Activated CD4-positive, alpha-beta T cell treated with anti-CD3 and anti-CD28 coated beads, Interleukin-2, amount 10 ng/mL, durations not matched to agents 7 days and 5 days (primary cell): ENCODE results near the gene KATNIP. TPM values are rescaled to one million over a fixed set of nuclear protein-coding genes. Genes with fewer than 3 reads are reported as not detected.

Experiments
- CTCF ChIA-PET: fragments of 350-600 bp; sonication (Branson Sonifier 250); formaldehyde crosslinking; loops from one replicate; lab custom pipeline; 2021; ENCODE audit warnings: antibody characterized with exemption; lab: Charles Lee
- POLR2A ChIA-PET: fragments of 350-600 bp; sonication (Branson Sonifier 250); formaldehyde crosslinking; loops from one replicate; lab custom pipeline; 2021; ENCODE audit warnings: antibody characterized with exemption; lab: Charles Lee
- DNase-seq: peaks from one replicate; pipeline ENCODE4 v3.0.0-alpha.2; 2020
- H3K27ac Mint-ChIP-seq: one replicate; pipeline ENCODE4 v1.8.0; 2021; ENCODE audit warnings: mild to moderate bottlenecking, moderate library complexity, mixed read lengths
- H3K27me3 Mint-ChIP-seq: one replicate; pipeline ENCODE4 v1.8.0; 2021; ENCODE audit warnings: mixed read lengths
- H3K36me3 Mint-ChIP-seq: one replicate; pipeline ENCODE4 v1.8.0; 2021; ENCODE audit warnings: low read depth, mixed read lengths
- H3K4me1 Mint-ChIP-seq: one replicate; pipeline ENCODE4 v1.8.0; 2021; ENCODE audit warnings: mixed read lengths
- H3K4me3 Mint-ChIP-seq: one replicate; pipeline ENCODE4 v1.8.0; 2021; ENCODE audit warnings: mild to moderate bottlenecking, moderate library complexity, mixed read lengths
- H3K9me3 Mint-ChIP-seq: one replicate; pipeline ENCODE4 v1.8.0; 2021; ENCODE audit warnings: mixed read lengths
- total RNA-seq, 2 experiments: library from RNA; stranded (reverse); gene quantifications; one replicate each; pipeline ENCODE4 v1.2.3, GENCODE V29; 2021

Gene KATNIP
- total RNA-seq, 2 experiments from 2014 or later, result 17.1 to 18.7 TPM

DNA sequence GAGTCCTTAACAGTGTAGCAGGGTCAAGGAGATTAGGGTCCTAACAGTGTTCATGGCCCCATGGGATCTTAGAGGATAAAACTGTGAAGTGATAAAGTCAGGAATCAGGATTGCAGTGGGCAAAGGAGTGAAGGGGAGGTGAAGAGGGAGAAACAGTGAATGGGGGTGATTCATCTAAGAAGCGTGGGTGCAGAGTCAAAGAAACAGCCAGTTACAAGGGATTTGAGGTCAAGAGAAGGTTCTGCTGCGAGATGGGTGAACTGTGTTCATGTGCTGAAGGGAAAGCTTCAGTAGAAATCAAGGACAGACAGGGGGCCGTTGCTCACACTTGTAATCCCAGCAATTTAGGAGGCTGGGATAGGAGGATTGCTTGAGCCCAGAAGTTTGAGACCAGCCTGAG lies 6.1 kb upstream of the KATNIP start:
- peaks cover 42% of the 10 kb centered on the region for H3K36me3 Mint-ChIP-seq
- no peak for DNase-seq
- CTCF ChIA-PET, result interaction anchor here (1.6 kb wide), 1 partner anchor 10 kb away, joined by 3 read pairs; no protein-coding TSS in a partner anchor
- no peaks in the 10 kb centered on the region for H3K27me3 Mint-ChIP-seq
- POLR2A ChIA-PET, result interaction anchor here (0.5 kb wide), 1 partner anchor 22 kb away, joined by 3 read pairs; no protein-coding TSS in a partner anchor
- H3K27ac Mint-ChIP-seq, result no peak overlapping the region
- no peak overlapping the region for H3K4me3 Mint-ChIP-seq
- H3K4me1 Mint-ChIP-seq, result peaks cover 23% of the 10 kb centered on the region
- H3K9me3 Mint-ChIP-seq, result no peaks in the 10 kb centered on the region

- no peak overlapping the region for H3K27ac Mint-ChIP-seq
- no peak for DNase-seq
- ChIA-PET POLR2A (no interaction called here), CTCF (interaction anchor here (1.6 kb wide), 1 partner anchor 11 kb away, joined by 3 read pairs; no protein-coding TSS in a partner anchor)
- H3K4me3 Mint-ChIP-seq, result no peak overlapping the region
- H3K27me3 Mint-ChIP-seq, result no peaks in the 10 kb centered on the region
- H3K36me3 Mint-ChIP-seq, result peaks cover 37% of the 10 kb centered on the region
- H3K4me1 Mint-ChIP-seq, result peaks cover 24% of the 10 kb centered on the region
- H3K9me3 Mint-ChIP-seq, result no peaks in the 10 kb centered on the region
These were observed 5.3 kb upstream of the KATNIP start for GRCh38 chr16:27544671-27545070.

GRCh38 chr16:27547134-27547533 lies 2.8 kb upstream of the KATNIP start:
- Mint-ChIP-seq H3K27ac (no peak overlapping the region), H3K27me3 (no peaks in the 10 kb centered on the region), H3K4me1 (peaks cover 39% of the 10 kb centered on the region), H3K4me3 (no peak overlapping the region), H3K9me3 (no peaks in the 10 kb centered on the region), H3K36me3 (peaks cover 18% of the 10 kb centered on the region)
- no peak for DNase-seq
- ChIA-PET POLR2A (no interaction called here), CTCF (interaction anchor here (0.6 kb wide), 1 partner anchor 11 kb away, joined by 3 read pairs; no protein-coding TSS in a partner anchor)

GRCh38 chr16:27547851-27548250 lies 2.1 kb upstream of the KATNIP start:
- H3K36me3 Mint-ChIP-seq, result peaks cover 14% of the 10 kb centered on the region
- H3K4me3 Mint-ChIP-seq, result no peak overlapping the region
- CTCF ChIA-PET, result interaction anchor here (0.6 kb wide), 1 partner anchor 11 kb away, joined by 3 read pairs; no protein-coding TSS in a partner anchor
- H3K27me3 Mint-ChIP-seq, result no peaks in the 10 kb centered on the region
- peaks cover 39% of the 10 kb centered on the region for H3K4me1 Mint-ChIP-seq
- DNase-seq, result no peak
- H3K9me3 Mint-ChIP-seq, result no peaks in the 10 kb centered on the region
- POLR2A ChIA-PET, result no interaction called here
- no peak overlapping the region for H3K27ac Mint-ChIP-seq

GRCh38 chr16:27549464-27549745 lies 539 bp upstream of the KATNIP start:
- Mint-ChIP-seq H3K4me1 (peaks cover 39% of the 10 kb centered on the region), H3K9me3 (no peaks in the 10 kb centered on the region), H3K27ac (peak overlapping the region; percentile 90), H3K4me3 (peak overlapping the region; percentile 99), H3K27me3 (no peaks in the 10 kb centered on the region), H3K36me3 (peaks cover 6% of the 10 kb centered on the region)
- POLR2A ChIA-PET, result interaction anchor here (1.4 kb wide), 1 partner anchor 16 kb away, joined by 6 read pairs; no protein-coding TSS in a partner anchor
- CTCF ChIA-PET, result interaction anchor here (0.6 to 1.4 kb wide), 6 partner anchors 13 to 560 kb away, joined by 3 to 5 read pairs (median 3); no protein-coding TSS in a partner anchor
- DNase-seq, result no peak

DNA sequence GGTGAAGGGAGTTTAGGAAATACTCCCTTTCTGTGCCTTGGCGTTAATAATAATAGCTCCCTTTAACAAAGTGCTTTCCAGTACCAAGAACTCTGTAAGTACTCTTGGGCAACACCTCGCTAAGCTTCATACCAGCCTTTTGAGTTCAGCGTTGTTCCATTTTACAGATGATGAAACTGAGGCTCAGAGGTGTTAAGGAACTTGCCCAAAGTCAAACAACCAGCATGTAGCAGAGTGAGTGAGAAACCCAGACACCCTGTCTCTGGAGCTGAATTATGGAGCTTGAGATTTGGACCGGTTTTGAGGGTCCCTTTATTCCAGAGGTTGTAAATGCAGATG lies 607 bp downstream of the KATNIP start:
- H3K36me3 Mint-ChIP-seq, result no peaks in the 10 kb centered on the region

GRCh38 chr16:27551036-27551435 lies 1.1 kb downstream of the KATNIP start:
- no peaks in the 10 kb centered on the region for H3K9me3 Mint-ChIP-seq
- peaks cover 38% of the 10 kb centered on the region for H3K4me1 Mint-ChIP-seq
- peak overlapping the region; percentile 99 for H3K4me3 Mint-ChIP-seq
- H3K27me3 Mint-ChIP-seq, result no peaks in the 10 kb centered on the region
- H3K36me3 Mint-ChIP-seq, result no peaks in the 10 kb centered on the region
- no peak for DNase-seq
- ChIA-PET POLR2A (no interaction called here), CTCF (interaction anchor here (1.1 to 2.2 kb wide), 2 partner anchors 10 to 520 kb away, joined by 3 to 9 read pairs; no protein-coding TSS in a partner anchor)
- H3K27ac Mint-ChIP-seq, result no peak overlapping the region

More for the DNA sequence above, 607 bp downstream of the KATNIP start:
- ChIA-PET POLR2A (no interaction called here), CTCF (interaction anchor here (0.6 to 2.2 kb wide), 4 partner anchors 10 to 520 kb away, joined by 3 to 9 read pairs (median 4); no protein-coding TSS in a partner anchor)
- Mint-ChIP-seq H3K27ac (peak overlapping the region; percentile 90), H3K9me3 (no peaks in the 10 kb centered on the region), H3K27me3 (no peaks in the 10 kb centered on the region), H3K4me3 (peak overlapping the region; percentile 99), H3K4me1 (peaks cover 39% of the 10 kb centered on the region)
- DNase-seq, result no peak

GRCh38 chr16:27556471-27556870 lies 6.5 kb downstream of the KATNIP start:
- CTCF ChIA-PET, result no interaction called here
- no peak for DNase-seq
- no peaks in the 10 kb centered on the region for H3K9me3 Mint-ChIP-seq
- POLR2A ChIA-PET, result no interaction called here
- H3K4me3 Mint-ChIP-seq, result no peak overlapping the region
- H3K4me1 Mint-ChIP-seq, result no peaks in the 10 kb centered on the region
- H3K27ac Mint-ChIP-seq, result no peak overlapping the region
- no peaks in the 10 kb centered on the region for H3K36me3 Mint-ChIP-seq
- no peaks in the 10 kb centered on the region for H3K27me3 Mint-ChIP-seq

GRCh38 chr16:27558434-27558833 lies 8.5 kb downstream of the KATNIP start:
- Mint-ChIP-seq H3K27me3 (no peaks in the 10 kb centered on the region), H3K36me3 (no peaks in the 10 kb centered on the region), H3K4me1 (no peaks in the 10 kb centered on the region), H3K9me3 (no peaks in the 10 kb centered on the region), H3K4me3 (no peak overlapping the region), H3K27ac (no peak overlapping the region)
- no peak for DNase-seq
- POLR2A ChIA-PET, result no interaction called here
- CTCF ChIA-PET, result no interaction called here

DNA sequence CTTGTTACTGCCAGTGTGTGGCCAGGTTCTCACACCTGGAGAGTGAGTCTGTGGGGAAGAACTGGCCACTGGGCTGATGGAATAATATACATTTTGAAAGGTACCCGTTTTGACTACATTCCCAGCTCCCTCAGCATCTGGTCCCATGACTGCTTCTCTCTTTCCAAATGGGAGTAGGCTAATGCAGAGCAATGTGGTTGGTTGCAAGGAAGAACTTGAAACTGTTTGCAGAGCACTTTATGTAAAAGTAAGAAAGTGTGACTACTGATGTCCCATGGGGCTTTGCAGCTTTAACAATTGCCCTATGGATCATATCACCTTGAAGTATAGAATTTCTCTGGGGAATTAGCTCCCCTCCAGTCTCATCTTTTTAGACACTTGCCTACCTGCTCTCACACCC lies 9.0 kb downstream of the KATNIP start:
- H3K9me3 Mint-ChIP-seq, result no peaks in the 10 kb centered on the region
- ChIA-PET CTCF (no interaction called here), POLR2A (no interaction called here)
- no peaks in the 10 kb centered on the region for H3K27me3 Mint-ChIP-seq
- H3K27ac Mint-ChIP-seq, result no peak overlapping the region
- no peak overlapping the region for H3K4me3 Mint-ChIP-seq
- H3K4me1 Mint-ChIP-seq, result no peaks in the 10 kb centered on the region
- H3K36me3 Mint-ChIP-seq, result no peaks in the 10 kb centered on the region
- no peak for DNase-seq

- no peaks in the 10 kb centered on the region for H3K4me1 Mint-ChIP-seq
- POLR2A ChIA-PET, result no interaction called here
- no peak for DNase-seq
- H3K36me3 Mint-ChIP-seq, result no peaks in the 10 kb centered on the region
- H3K27ac Mint-ChIP-seq, result no peak overlapping the region
- no peaks in the 10 kb centered on the region for H3K9me3 Mint-ChIP-seq
- no peak overlapping the region for H3K4me3 Mint-ChIP-seq
- CTCF ChIA-PET, result no interaction called here
- no peaks in the 10 kb centered on the region for H3K27me3 Mint-ChIP-seq
These were observed 11.3 kb downstream of the KATNIP start for GRCh38 chr16:27561216-27561615.

GRCh38 chr16:27564224-27564623 lies 14.3 kb downstream of the KATNIP start:
- Mint-ChIP-seq H3K27me3 (no peaks in the 10 kb centered on the region), H3K36me3 (no peaks in the 10 kb centered on the region), H3K27ac (peak overlapping the region; percentile 6), H3K4me1 (peaks cover 2% of the 10 kb centered on the region), H3K9me3 (no peaks in the 10 kb centered on the region), H3K4me3 (no peak overlapping the region)
- CTCF ChIA-PET, result no interaction called here
- POLR2A ChIA-PET, result no interaction called here
- DNase-seq, result no peak

- Mint-ChIP-seq H3K27me3 (no peaks in the 10 kb centered on the region), H3K27ac (no peak overlapping the region), H3K9me3 (no peaks in the 10 kb centered on the region), H3K4me3 (no peak overlapping the region), H3K36me3 (no peaks in the 10 kb centered on the region), H3K4me1 (peaks cover 2% of the 10 kb centered on the region)
- ChIA-PET POLR2A (no interaction called here), CTCF (interaction anchor here (0.9 kb wide), 1 partner anchor 12 kb away, joined by 3 read pairs; no protein-coding TSS in a partner anchor)
- no peak for DNase-seq
These were observed 16.5 kb downstream of the KATNIP start for GRCh38 chr16:27566417-27566816.

DNA sequence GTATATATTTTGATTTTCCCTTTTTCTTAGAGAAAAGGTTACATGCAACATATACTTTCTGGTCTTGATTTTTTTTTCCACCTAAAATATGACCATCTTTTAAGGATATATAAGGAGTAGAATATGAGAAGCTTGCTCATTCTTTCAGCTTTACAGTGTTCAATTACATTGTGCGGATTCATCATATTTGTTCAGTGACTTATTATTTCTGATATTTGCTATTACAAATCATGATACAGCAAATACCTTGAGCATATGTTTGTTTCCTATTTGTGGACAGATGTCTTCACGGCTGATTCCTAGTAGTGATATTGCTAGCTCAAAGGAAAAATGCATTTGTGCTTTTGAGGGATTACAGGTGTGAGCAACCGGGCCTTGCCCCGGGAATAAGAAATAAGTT lies 18.1 kb downstream of the KATNIP start:
- Mint-ChIP-seq H3K4me1 (peaks cover 2% of the 10 kb centered on the region), H3K4me3 (no peak overlapping the region), H3K27me3 (no peaks in the 10 kb centered on the region), H3K36me3 (no peaks in the 10 kb centered on the region), H3K9me3 (no peaks in the 10 kb centered on the region), H3K27ac (no peak overlapping the region)
- CTCF ChIA-PET, result interaction anchor here (0.6 kb wide), 1 partner anchor 228 kb away, joined by 3 read pairs; no protein-coding TSS in a partner anchor
- POLR2A ChIA-PET, result no interaction called here
- DNase-seq, result no peak
